Thyroid gland (tissue), 4 donors: ENCODE measurements around the gene OMG. TPM values are rescaled to one million over a fixed set of nuclear protein-coding genes. Genes with fewer than 3 reads are reported as not detected.
A peak's percentile ranks its signal among the peaks of the same experiment; 100 is the strongest.

Source experiments
- DNase-seq, 2 donors: peaks; one replicate each; pipeline ENCODE4 v3.0.0-alpha.2; 2019
- H3K27ac ChIP-seq, 3 donors: fragments of 200-600 bp; sonication (generic); 1 replicate in 2 of 3; 2 replicates in 1 of 3; pipeline ENCODE4 v1.5.1; 2016 to 2019; ENCODE audit warnings: mild to moderate bottlenecking in 1 of 3, moderate library complexity in 1 of 3
- H3K27me3 ChIP-seq: fragments of 200-600 bp; sonication (generic); one replicate; pipeline ENCODE4 v1.5.1; 2019
- H3K36me3 ChIP-seq, 2 donors: fragments of 200-600 bp; sonication (generic); one replicate each; pipeline ENCODE4 v1.5.1; 2016 to 2019
- H3K4me1 ChIP-seq, 2 donors: fragments of 200-600 bp; sonication (generic); one replicate each; pipeline ENCODE4 v1.5.1; 2017 to 2019
- H3K4me3 ChIP-seq, 3 donors: fragments of 200-600 bp; sonication (generic); replicated peaks in 1 of 3; 1 replicate in 2 of 3; 2 replicates in 1 of 3; pipeline ENCODE4 v1.5.1; 2016; ENCODE audit warnings: mild to moderate bottlenecking in 1 of 3
- H3K9me3 ChIP-seq: fragments of 200-600 bp; sonication (generic); one replicate; pipeline ENCODE4 v1.5.1; 2017
- POLR2A ChIP-seq, 2 donors: fragments of 450-650 bp; IDR thresholded peaks; one replicate each; pipeline ENCODE4 v1.6.1; 2017; ENCODE audit warnings: antibody characterized with exemption in 2 of 2, mild to moderate bottlenecking in 2 of 2, moderate library complexity in 1 of 2
- WGBS, 2 donors: methylation state at CpG; one replicate each; pipeline ENCODE4 v1.1.5; 2017; 5-methylcytosine and 5-hydroxymethylcytosine counted together
- intact Hi-C: fragments of 100-400 bp; cut with DNase I; formaldehyde crosslinking; loops from one replicate; pipeline ENCODE4 v1.15.1; 2023
- total RNA-seq, 4 donors: library from RNA; depleted of rRNA; stranded (reverse); fragments of >200 nt; gene quantifications; one replicate each; pipeline ENCODE4 v1.2.3, GENCODE V29; 2016
- TF ChIP-seq, protein P1 (sequence below), 6 experiments: fragments of 200-600 bp in 3 of 6; fragments of 450-650 bp in 3 of 6; sonication (generic) in 3 of 6; IDR thresholded peaks; one replicate each; pipeline ENCODE4 v1.5.1; 2016 to 2019; ENCODE audit warnings: antibody characterized with exemption in 6 of 6, mild to moderate bottlenecking in 2 of 6, inconsistent platforms in 1 of 6, moderate library complexity in 1 of 6

Gene OMG
- total RNA-seq, 4 donors from 2014 or later: 0.45 to 2.1 TPM; not detected in 2

DNA sequence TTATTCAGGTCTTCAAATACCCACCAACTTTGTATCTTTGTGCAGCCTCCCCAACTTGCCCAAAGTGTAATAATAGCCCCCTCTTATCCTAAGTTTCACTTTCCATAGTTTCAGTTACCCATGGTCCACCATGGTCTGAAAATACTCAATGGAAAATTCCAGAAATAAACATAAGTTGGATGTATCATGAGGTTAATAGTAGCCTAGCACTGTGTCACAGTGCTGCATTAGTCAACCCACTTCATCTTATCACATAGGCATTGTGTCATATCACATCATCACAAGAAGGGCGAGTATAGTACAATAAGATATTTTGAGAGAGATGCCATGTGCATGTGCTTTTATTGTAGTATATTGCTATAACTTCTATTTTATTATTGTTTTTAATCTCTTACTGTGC lies 21.9 kb downstream of the OMG start:
- DNase-seq: no peak
- Histone ChIP-seq H3K27ac (no peak overlapping the region), H3K9me3 (no peaks in the 10 kb centered on the region), H3K36me3 (no peaks in the 10 kb centered on the region), H3K27me3 (no peaks in the 10 kb centered on the region), H3K4me1 (peaks cover 11 to 16% of the 10 kb centered on the region in 2 donors), H3K4me3 (no peak overlapping the region)
- WGBS, 2 donors: 96% methylated on average over 1 of the region's 1 CpG
- TF ChIP-seq, protein P1, sequence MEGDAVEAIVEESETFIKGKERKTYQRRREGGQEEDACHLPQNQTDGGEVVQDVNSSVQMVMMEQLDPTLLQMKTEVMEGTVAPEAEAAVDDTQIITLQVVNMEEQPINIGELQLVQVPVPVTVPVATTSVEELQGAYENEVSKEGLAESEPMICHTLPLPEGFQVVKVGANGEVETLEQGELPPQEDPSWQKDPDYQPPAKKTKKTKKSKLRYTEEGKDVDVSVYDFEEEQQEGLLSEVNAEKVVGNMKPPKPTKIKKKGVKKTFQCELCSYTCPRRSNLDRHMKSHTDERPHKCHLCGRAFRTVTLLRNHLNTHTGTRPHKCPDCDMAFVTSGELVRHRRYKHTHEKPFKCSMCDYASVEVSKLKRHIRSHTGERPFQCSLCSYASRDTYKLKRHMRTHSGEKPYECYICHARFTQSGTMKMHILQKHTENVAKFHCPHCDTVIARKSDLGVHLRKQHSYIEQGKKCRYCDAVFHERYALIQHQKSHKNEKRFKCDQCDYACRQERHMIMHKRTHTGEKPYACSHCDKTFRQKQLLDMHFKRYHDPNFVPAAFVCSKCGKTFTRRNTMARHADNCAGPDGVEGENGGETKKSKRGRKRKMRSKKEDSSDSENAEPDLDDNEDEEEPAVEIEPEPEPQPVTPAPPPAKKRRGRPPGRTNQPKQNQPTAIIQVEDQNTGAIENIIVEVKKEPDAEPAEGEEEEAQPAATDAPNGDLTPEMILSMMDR (IDR thresholded peaks at IDR 0.05): no peak
- TF ChIP-seq POLR2A (IDR thresholded peaks at IDR 0.05): no peak
- intact Hi-C loops: no loop called here

GRCh38 chr17:31274252-31274651 lies 22.8 kb downstream of the OMG start:
- no peak for DNase-seq
- Histone ChIP-seq H3K9me3 (no peaks in the 10 kb centered on the region), H3K4me3 (no peak overlapping the region), H3K27ac (peak overlapping the region in 1 of 3 donors; percentile 15), H3K36me3 (no peaks in the 10 kb centered on the region), H3K4me1 (peaks cover 18 to 24% of the 10 kb centered on the region in 2 donors), H3K27me3 (no peaks in the 10 kb centered on the region)
- intact Hi-C loops: no loop called here
- no peak for TF ChIP-seq POLR2A (IDR thresholded peaks at IDR 0.05)
- TF ChIP-seq, protein P1 (IDR thresholded peaks at IDR 0.05): no peak
- 83 to 93% methylated on average over 2 of the region's 2 CpGs for WGBS, 2 donors

DNA sequence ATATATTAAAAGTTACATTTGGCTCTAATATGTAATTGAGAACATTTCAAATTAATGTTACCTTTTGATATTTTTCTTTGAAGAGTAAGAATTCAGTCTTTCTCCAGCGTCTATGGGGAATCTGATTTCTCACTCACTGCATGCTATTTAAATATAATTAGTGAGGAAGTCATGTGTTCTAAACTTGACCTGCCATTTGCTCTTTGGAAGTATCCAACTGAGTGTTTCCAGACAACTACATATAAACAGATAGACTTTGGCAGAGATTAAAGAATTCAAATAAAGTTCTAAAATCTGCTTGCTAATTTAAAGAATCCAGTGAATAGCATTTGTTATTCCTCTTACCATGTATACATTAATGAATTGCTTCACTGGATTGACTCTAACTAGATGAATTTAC lies 23.5 kb downstream of the OMG start:
- DNase-seq: no peak
- Histone ChIP-seq H3K9me3 (no peaks in the 10 kb centered on the region), H3K36me3 (no peaks in the 10 kb centered on the region), H3K4me3 (no peak overlapping the region), H3K27ac (no peak overlapping the region), H3K4me1 (peaks cover 24 to 32% of the 10 kb centered on the region in 2 donors), H3K27me3 (no peaks in the 10 kb centered on the region)
- intact Hi-C loops: no loop called here
- 72 to 82% methylated on average over 1 of the region's 1 CpG for WGBS, 2 donors
- TF ChIP-seq, protein P1 (IDR thresholded peaks at IDR 0.05): no peak
- no peak for TF ChIP-seq POLR2A (IDR thresholded peaks at IDR 0.05)

DNA sequence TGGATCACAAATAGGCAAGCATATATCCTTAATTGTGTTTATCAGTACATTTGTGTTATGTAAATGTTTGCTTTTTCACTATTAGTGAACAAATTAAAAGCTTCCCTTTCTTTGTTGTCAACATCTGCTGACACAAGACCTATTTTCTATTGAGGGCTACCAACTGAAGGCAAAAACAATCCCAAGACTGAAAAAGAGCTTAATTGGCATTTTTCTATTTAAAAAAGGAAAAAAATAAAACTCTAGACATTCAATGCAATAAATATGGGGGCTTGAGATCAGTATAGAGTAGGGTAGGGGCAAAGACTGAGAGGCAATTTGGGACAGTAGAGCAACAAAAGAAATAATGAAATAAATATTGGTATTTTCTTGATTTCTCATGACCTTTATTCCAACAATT lies 24.2 kb downstream of the OMG start:
- no peaks in the 10 kb centered on the region for H3K27me3 ChIP-seq
- no peak overlapping the region for H3K4me3 ChIP-seq
- TF ChIP-seq POLR2A (IDR thresholded peaks at IDR 0.05): no peak
- TF ChIP-seq, protein P1 (IDR thresholded peaks at IDR 0.05): no peak
- no peaks in the 10 kb centered on the region for H3K36me3 ChIP-seq
- DNase-seq: no peak
- H3K4me1 ChIP-seq: peaks cover 24 to 32% of the 10 kb centered on the region in 2 donors
- intact Hi-C loops: no loop called here
- no peak overlapping the region for H3K27ac ChIP-seq
- no peaks in the 10 kb centered on the region for H3K9me3 ChIP-seq

GRCh38 chr17:31272236-31272635 lies 24.8 kb downstream of the OMG start:
- intact Hi-C loops: no loop called here
- Histone ChIP-seq H3K27me3 (no peaks in the 10 kb centered on the region), H3K4me3 (no peak overlapping the region), H3K9me3 (no peaks in the 10 kb centered on the region), H3K36me3 (no peaks in the 10 kb centered on the region), H3K27ac (no peak overlapping the region), H3K4me1 (peaks cover 24 to 32% of the 10 kb centered on the region in 2 donors)
- 91 to 100% methylated on average over 1 of the region's 1 CpG for WGBS, 2 donors
- TF ChIP-seq, protein P1 (IDR thresholded peaks at IDR 0.05): no peak
- TF ChIP-seq POLR2A (IDR thresholded peaks at IDR 0.05): no peak
- no peak for DNase-seq
